ENCODE data around the gene PCK1. TPM values are rescaled to one million over a fixed set of nuclear protein-coding genes. Genes with fewer than 3 reads are reported as not detected.

Gene PCK1
- total and polyA plus RNA-seq, 2 of the 13 experiments (the other 11 are each of a cell fraction or from before 2014, with no cell fraction given), result 6.5 to 12.6 TPM

GRCh38 chr20:57576617-57577550, 16.0 kb downstream of the PCK1 start (continued):
- TF ChIP-seq HMGA1 (CRISPR knock-in tag; conservative IDR thresholded peaks at IDR 0.05), result no peak

DNA sequence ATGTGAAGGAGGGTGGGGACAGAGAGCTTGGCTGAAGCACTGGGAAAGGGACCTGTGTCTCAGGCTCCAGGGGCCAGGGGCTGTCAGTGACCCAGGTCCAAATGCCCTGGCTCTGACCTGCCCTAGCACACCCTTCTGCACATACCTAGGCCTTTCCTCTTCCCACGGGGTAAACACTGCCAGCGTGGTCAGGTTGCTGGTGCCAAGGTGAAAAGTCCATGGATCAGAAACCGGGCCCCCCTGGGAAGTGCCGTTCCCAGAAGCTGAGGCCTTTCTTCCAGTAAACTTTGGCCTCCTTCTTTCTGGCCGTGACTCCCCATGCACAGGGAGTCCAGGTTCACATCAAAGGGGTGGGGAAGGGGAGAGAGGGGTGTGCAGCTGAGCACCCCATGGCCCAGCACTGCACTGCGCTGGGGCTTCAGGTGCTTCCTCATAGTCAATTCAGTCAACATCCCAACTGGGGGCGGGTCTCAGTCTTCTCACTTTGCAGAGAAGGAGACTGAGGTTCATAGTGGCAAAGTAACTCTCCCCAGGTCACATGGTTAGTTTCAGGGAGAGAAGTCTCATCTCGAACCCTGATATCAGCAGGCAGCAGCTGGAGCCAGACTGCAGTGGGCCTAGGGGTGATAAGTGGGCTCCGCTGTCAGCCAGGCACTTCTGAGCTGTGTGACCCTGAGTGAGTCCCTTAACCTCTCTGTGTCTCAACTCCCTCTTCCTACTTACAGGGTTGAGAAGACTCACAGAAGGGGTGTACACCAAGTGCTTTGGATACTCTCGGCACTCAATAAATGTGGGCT, 17.0 kb downstream of the PCK1 start:
- in situ Hi-C loops (cut with HindIII; ENCODE audit: extremely low pct_ligation_motif_present, low pct_unique_long_range_greater_than_20kb), result no loop called here
- no peak for TF ChIP-seq STAT6 (CRISPR knock-in tag; IDR thresholded peaks at IDR 0.05; ENCODE audit: borderline replicate concordance)
- TF ChIP-seq MTA1 (CRISPR knock-in tag; IDR thresholded peaks at IDR 0.05; ENCODE audit: borderline replicate concordance), result peak; percentile 92; the same call in 1 of the 2 replicates
- no peak for TF ChIP-seq ZNF770 (CRISPR knock-in tag; IDR thresholded peaks at IDR 0.05)
- TF ChIP-seq, protein P1, sequence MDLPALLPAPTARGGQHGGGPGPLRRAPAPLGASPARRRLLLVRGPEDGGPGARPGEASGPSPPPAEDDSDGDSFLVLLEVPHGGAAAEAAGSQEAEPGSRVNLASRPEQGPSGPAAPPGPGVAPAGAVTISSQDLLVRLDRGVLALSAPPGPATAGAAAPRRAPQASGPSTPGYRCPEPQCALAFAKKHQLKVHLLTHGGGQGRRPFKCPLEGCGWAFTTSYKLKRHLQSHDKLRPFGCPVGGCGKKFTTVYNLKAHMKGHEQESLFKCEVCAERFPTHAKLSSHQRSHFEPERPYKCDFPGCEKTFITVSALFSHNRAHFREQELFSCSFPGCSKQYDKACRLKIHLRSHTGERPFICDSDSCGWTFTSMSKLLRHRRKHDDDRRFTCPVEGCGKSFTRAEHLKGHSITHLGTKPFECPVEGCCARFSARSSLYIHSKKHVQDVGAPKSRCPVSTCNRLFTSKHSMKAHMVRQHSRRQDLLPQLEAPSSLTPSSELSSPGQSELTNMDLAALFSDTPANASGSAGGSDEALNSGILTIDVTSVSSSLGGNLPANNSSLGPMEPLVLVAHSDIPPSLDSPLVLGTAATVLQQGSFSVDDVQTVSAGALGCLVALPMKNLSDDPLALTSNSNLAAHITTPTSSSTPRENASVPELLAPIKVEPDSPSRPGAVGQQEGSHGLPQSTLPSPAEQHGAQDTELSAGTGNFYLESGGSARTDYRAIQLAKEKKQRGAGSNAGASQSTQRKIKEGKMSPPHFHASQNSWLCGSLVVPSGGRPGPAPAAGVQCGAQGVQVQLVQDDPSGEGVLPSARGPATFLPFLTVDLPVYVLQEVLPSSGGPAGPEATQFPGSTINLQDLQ (CRISPR knock-in tag; IDR thresholded peaks at IDR 0.05), result no peak
- no peak for TF ChIP-seq ZNF20 (CRISPR knock-in tag; IDR thresholded peaks at IDR 0.05)
- TF ChIP-seq HDAC6 (IDR thresholded peaks at IDR 0.05; ENCODE audit: low read depth, low read length), result no peak
- TF ChIP-seq ZFAT (CRISPR knock-in tag; conservative IDR thresholded peaks at IDR 0.05), result no peak
- peak; percentile 97 for TF ChIP-seq ZNF768 (CRISPR knock-in tag; IDR thresholded peaks at IDR 0.05)
- TF ChIP-seq ZNF441 (CRISPR knock-in tag; IDR thresholded peaks at IDR 0.05; ENCODE audit: borderline replicate concordance), result peak; percentile 68; the same call in 1 of the 2 replicates
- TF ChIP-seq ARNT (IDR thresholded peaks at IDR 0.05), result no peak
- TF ChIP-seq ZEB1 (IDR thresholded peaks at IDR 0.05; ENCODE audit: insufficient replicate concordance, low read depth), result peak; percentile 46

More for the DNA sequence above, 17.0 kb downstream of the PCK1 start:
- H3K4me1 ChIP-seq (ENCODE audit: insufficient read depth, low read length), result peaks cover 78% of the 10 kb centered on the region
- FAIRE-seq (no peak), ATAC-seq (peak; percentile 41), DNase-seq (ENCODE audit: low spot score) (no peak)
- 15% methylated on average over 9 of the region's 10 CpGs for WGBS (ENCODE audit: low lambda C conversion rate)
- H3K27ac ChIP-seq (ENCODE audit: extremely low read length, insufficient read depth, low read length), result peak overlapping the region; percentile 21
- H3K9ac ChIP-seq (ENCODE audit: insufficient read depth, low read depth, low read length), result no peak overlapping the region
- no TSS peak for BruUV-seq (replicated peaks)
- no peaks in the 10 kb centered on the region for H3K36me3 ChIP-seq (replicated peaks in 1 of 2; ENCODE audit: control insufficient read depth in 1 of 2, insufficient read depth in 2 of 2, low read length in 2 of 2)
- peak overlapping the region in 1 of 3 experiments; percentile 34; a peak in 1 of 6 replicates for H3K4me3 ChIP-seq (replicated peaks in 1 of 3; ENCODE audit: insufficient read depth in 1 of 3, low read depth in 2 of 3, low read length in 3 of 3)
- peaks cover 1 to 5% of the 10 kb centered on the region in 2 experiments; a peak in 1 of 5 replicates for H3K27me3 ChIP-seq (ENCODE audit: control insufficient read depth in 1 of 2, insufficient read depth in 2 of 2, low read length in 2 of 2)
- no peak overlapping the region for H2AFZ ChIP-seq (ENCODE audit: low read length)
- intact Hi-C loops (cut with micrococcal nuclease; ENCODE audit: unreplicated experiment), result no loop called here
- H3K79me2 ChIP-seq (ENCODE audit: insufficient read depth, low read length), result no peaks in the 10 kb centered on the region
- peak overlapping the region; percentile 51 for H3K4me2 ChIP-seq (ENCODE audit: low read depth, low read length)
- H4K20me1 ChIP-seq (ENCODE audit: insufficient read depth, low read length), result no peaks in the 10 kb centered on the region
- POLR2A ChIA-PET, result interaction anchor here (1.1 to 12.9 kb wide), 4 partner anchors 9 to 17 kb away, joined by 3 to 96 read pairs (median 24); partner anchors contain the start of gene PCK1
- CTCF ChIA-PET (ENCODE audit: low intra/inter-chr PET ratio, low total read pairs), result no interaction called here
- no peaks in the 10 kb centered on the region for H3K9me3 ChIP-seq (ENCODE audit: low read length)
